ENCODE measurements around the gene UNK. TPM values are rescaled to one million over a fixed set of nuclear protein-coding genes. Genes with fewer than 3 reads are reported as not detected.

The UNK gene
- total and polyA plus RNA-seq, 2 of the 13 experiments (the other 11 are each of a cell fraction or from before 2014, with no cell fraction given), result 31.6 to 33.0 TPM

DNA sequence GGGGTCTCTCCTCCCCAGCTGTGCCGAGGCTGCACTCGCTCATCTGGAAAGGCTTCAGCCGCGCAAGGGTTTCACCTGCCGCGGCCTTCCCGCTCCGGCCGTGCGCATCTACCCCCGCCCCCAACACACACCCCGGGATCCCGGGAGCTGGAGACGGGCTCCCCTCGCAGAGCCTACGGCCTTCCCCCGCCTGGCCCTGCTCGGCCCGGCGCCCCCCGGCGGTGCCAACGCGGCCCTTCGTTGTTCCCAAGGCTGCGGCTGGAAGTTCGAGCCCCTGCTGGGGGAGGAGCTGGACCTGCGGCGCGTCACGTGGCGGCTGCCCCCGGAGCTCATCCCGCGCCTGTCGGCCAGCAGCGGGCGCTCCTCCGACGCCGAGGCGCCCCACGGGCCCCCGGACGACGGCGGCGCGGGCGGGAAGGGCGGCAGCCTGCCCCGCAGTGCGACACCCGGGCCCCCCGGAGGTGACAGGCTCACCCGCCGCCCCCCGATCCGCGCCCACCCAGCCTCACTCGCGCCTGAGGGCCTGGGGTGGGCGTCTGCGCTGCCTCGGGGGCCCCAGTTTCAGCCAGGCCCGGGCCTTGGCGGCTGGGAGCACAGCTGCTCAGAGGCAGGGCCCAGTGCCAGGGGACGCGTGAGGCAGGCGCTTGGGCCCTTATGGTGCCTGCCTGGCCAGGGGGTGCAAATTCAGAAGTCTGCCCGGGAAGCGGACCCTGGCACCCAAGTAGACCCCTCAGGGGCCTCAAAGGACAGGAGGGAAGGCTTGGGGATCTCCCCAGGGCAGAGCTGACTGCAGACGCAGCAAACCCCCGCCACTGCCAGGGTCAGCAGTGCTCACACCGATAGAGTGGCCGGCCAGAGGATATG is 30.9 kb upstream of the UNK start (continued):
- no peak for TF ChIP-seq ZBTB39 (CRISPR knock-in tag; IDR thresholded peaks at IDR 0.05)
- TF ChIP-seq, protein P1, sequence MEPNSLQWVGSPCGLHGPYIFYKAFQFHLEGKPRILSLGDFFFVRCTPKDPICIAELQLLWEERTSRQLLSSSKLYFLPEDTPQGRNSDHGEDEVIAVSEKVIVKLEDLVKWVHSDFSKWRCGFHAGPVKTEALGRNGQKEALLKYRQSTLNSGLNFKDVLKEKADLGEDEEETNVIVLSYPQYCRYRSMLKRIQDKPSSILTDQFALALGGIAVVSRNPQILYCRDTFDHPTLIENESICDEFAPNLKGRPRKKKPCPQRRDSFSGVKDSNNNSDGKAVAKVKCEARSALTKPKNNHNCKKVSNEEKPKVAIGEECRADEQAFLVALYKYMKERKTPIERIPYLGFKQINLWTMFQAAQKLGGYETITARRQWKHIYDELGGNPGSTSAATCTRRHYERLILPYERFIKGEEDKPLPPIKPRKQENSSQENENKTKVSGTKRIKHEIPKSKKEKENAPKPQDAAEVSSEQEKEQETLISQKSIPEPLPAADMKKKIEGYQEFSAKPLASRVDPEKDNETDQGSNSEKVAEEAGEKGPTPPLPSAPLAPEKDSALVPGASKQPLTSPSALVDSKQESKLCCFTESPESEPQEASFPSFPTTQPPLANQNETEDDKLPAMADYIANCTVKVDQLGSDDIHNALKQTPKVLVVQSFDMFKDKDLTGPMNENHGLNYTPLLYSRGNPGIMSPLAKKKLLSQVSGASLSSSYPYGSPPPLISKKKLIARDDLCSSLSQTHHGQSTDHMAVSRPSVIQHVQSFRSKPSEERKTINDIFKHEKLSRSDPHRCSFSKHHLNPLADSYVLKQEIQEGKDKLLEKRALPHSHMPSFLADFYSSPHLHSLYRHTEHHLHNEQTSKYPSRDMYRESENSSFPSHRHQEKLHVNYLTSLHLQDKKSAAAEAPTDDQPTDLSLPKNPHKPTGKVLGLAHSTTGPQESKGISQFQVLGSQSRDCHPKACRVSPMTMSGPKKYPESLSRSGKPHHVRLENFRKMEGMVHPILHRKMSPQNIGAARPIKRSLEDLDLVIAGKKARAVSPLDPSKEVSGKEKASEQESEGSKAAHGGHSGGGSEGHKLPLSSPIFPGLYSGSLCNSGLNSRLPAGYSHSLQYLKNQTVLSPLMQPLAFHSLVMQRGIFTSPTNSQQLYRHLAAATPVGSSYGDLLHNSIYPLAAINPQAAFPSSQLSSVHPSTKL (CRISPR knock-in tag; IDR thresholded peaks at IDR 0.05), result peak; percentile 54; the same call in 1 of the 2 replicates
- no peak for TF ChIP-seq NFIB (CRISPR knock-in tag; IDR thresholded peaks at IDR 0.05; ENCODE audit: borderline replicate concordance)
- TF ChIP-seq ZNF567 (CRISPR knock-in tag; IDR thresholded peaks at IDR 0.05; ENCODE audit: borderline replicate concordance), result no peak
- TF ChIP-seq ZNF3 (CRISPR knock-in tag; IDR thresholded peaks at IDR 0.05), result no peak
- TF ChIP-seq ZNF629 (CRISPR knock-in tag; conservative IDR thresholded peaks at IDR 0.05), result peak; percentile 39; the same call in 1 of the 2 replicates
- peak; percentile 90 for TF ChIP-seq ZNF670 (CRISPR knock-in tag; IDR thresholded peaks at IDR 0.05; ENCODE audit: borderline replicate concordance)
- TF ChIP-seq, protein P2, sequence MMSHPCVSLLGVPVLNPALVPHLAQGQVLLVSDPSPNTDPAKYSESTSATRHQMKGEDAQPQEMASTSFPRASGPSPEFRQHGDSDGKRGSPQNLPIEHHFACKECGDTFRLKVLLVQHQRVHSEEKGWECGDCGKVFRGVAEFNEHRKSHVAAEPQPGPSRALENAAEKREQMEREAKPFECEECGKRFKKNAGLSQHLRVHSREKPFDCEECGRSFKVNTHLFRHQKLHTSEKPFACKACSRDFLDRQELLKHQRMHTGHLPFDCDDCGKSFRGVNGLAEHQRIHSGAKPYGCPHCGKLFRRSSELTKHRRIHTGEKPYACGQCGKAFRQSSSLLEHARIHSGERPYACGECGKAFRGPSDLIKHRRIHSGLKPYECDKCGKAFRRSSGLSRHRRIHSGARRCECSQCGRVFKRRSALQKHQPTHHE (CRISPR knock-in tag; IDR thresholded peaks at IDR 0.05; ENCODE audit: borderline replicate concordance), result peak; percentile 86
- TF ChIP-seq ADNP (CRISPR knock-in tag; IDR thresholded peaks at IDR 0.05), result peak; percentile 93
- TF ChIP-seq ZEB1 (IDR thresholded peaks at IDR 0.05; ENCODE audit: insufficient replicate concordance, low read depth), result no peak
- TF ChIP-seq, protein P3, sequence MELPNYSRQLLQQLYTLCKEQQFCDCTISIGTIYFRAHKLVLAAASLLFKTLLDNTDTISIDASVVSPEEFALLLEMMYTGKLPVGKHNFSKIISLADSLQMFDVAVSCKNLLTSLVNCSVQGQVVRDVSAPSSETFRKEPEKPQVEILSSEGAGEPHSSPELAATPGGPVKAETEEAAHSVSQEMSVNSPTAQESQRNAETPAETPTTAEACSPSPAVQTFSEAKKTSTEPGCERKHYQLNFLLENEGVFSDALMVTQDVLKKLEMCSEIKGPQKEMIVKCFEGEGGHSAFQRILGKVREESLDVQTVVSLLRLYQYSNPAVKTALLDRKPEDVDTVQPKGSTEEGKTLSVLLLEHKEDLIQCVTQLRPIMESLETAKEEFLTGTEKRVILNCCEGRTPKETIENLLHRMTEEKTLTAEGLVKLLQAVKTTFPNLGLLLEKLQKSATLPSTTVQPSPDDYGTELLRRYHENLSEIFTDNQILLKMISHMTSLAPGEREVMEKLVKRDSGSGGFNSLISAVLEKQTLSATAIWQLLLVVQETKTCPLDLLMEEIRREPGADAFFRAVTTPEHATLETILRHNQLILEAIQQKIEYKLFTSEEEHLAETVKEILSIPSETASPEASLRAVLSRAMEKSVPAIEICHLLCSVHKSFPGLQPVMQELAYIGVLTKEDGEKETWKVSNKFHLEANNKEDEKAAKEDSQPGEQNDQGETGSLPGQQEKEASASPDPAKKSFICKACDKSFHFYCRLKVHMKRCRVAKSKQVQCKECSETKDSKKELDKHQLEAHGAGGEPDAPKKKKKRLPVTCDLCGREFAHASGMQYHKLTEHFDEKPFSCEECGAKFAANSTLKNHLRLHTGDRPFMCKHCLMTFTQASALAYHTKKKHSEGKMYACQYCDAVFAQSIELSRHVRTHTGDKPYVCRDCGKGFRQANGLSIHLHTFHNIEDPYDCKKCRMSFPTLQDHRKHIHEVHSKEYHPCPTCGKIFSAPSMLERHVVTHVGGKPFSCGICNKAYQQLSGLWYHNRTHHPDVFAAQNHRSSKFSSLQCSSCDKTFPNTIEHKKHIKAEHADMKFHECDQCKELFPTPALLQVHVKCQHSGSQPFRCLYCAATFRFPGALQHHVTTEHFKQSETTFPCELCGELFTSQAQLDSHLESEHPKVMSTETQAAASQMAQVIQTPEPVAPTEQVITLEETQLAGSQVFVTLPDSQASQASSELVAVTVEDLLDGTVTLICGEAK (IDR thresholded peaks at IDR 0.05), result no peak
- TF ChIP-seq, protein P3 (CRISPR knock-in tag; IDR thresholded peaks at IDR 0.05), result no peak

Measured in HepG2 (cell line).